ENCODE measurements around the gene TDRD9. TPM values are rescaled to one million over a fixed set of nuclear protein-coding genes. Genes with fewer than 3 reads are reported as not detected.

The TDRD9 gene
- total and polyA plus RNA-seq, 2 of the 4 experiments (the other 2 are of a cell fraction), result 0.07 to 0.18 TPM

DNA sequence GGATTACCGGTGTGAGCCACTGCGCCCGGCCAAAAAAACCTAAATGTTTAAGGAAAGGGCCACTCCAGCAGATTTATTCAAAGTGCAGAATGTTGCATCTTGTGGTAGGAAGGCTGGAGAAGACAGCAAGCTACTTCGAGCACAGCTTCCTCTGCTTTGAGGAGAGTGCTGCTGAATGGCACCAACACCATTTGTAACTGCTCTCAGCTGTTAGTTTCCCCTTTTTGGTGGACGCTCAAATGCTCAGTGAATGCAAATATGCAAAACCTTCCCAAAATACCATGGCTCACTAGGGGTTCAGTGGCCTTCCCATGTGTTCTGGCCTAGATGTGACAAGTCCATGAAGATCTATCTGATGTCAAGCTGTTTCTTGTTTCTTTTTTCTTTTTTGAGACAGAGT lies 2.9 kb upstream of the TDRD9 start:
- Histone ChIP-seq H3K27ac (ENCODE audit: insufficient read depth, low read length) (no peak overlapping the region), H3K9me1 (ENCODE audit: insufficient read depth, low read length) (no peaks in the 10 kb centered on the region), H3K4me2 (ENCODE audit: low read depth, low read length) (no peak overlapping the region), H3K4me3 (ENCODE audit: insufficient read depth, low read depth, low read length) (no peak overlapping the region), H3K9ac (ENCODE audit: low read depth, low read length) (no peak overlapping the region), H3K4ac (ENCODE audit: low read depth, low read length) (no peak overlapping the region), H2BK15ac (ENCODE audit: low read depth, low read length) (no peak overlapping the region), H3K18ac (ENCODE audit: low read depth, low read length) (no peak overlapping the region), H2BK5ac (ENCODE audit: low read depth, low read length, poor library complexity, severe bottlenecking) (no peak overlapping the region), H3K79me1 (ENCODE audit: low read depth in 1 of 2, low read length in 2 of 2) (peaks cover 5 to 10% of the 10 kb centered on the region in 2 experiments; a peak in 2 of 4 replicates), H2AK9ac (replicated peaks; ENCODE audit: low read depth, low read length, poor library complexity) (no peak overlapping the region), H2BK120ac (ENCODE audit: low read depth, low read length) (no peak overlapping the region), H3K56ac (ENCODE audit: extremely low read depth, insufficient read depth, low read length) (no peak overlapping the region), H2AK5ac (ENCODE audit: low read depth, low read length) (no peak overlapping the region), H4K8ac (ENCODE audit: low read depth in 2 of 2, low read length in 2 of 2) (no peak overlapping the region), H3K9me3 (ENCODE audit: control insufficient read depth, insufficient read depth, low read length) (no peaks in the 10 kb centered on the region), H3K27me3 (ENCODE audit: control insufficient read depth, insufficient read depth, low read length) (peaks cover 5% of the 10 kb centered on the region), H2AFZ (replicated peaks; ENCODE audit: low read length, poor library complexity) (no peak overlapping the region), H4K20me1 (ENCODE audit: insufficient read depth, low read length) (0 out of 2 replicates have a peak, but pooled peaks cover 8% of the 10 kb centered on the region), H3K4me1 (ENCODE audit: control insufficient read depth, insufficient read depth, low read length) (no peaks in the 10 kb centered on the region), H4K5ac (ENCODE audit: low read depth, low read length) (no peak overlapping the region), H4K91ac (ENCODE audit: insufficient read depth, low read depth, low read length) (no peak overlapping the region), H2BK20ac (ENCODE audit: low read depth, low read length) (no peak overlapping the region), H3K36me3 (ENCODE audit: control insufficient read depth, insufficient read depth, low read length) (no peaks in the 10 kb centered on the region), H3K14ac (replicated peaks; ENCODE audit: low read depth, low read length) (no peak overlapping the region), H3K23ac (ENCODE audit: low read depth, low read length) (no peak overlapping the region)
- POLR2A ChIA-PET (ENCODE audit: unreplicated experiment), result interaction anchor here (0.7 kb wide), 1 partner anchor 9 kb away, joined by 3 read pairs; no protein-coding TSS in a partner anchor
- CTCF ChIA-PET, result no interaction called here
- TF ChIP-seq MAZ (IDR thresholded peaks at IDR 0.05; ENCODE audit: borderline replicate concordance, low read depth, low read length) (no peak), CEBPB (IDR thresholded peaks at IDR 0.05; ENCODE audit: low read depth, low read length) (no peak), RAD21 (IDR thresholded peaks at IDR 0.05; ENCODE audit: low read length) (no peak), MAFK (IDR thresholded peaks at IDR 0.05; ENCODE audit: low read depth, low read length) (no peak), MXI1 (IDR thresholded peaks at IDR 0.05; ENCODE audit: borderline replicate concordance, low read depth, low read length) (no peak), CHD1 (IDR thresholded peaks at IDR 0.05; ENCODE audit: low read depth, low read length) (no peak), SMC3 (IDR thresholded peaks at IDR 0.05; ENCODE audit: low read depth, low read length) (no peak), RFX5 (IDR thresholded peaks at IDR 0.05; ENCODE audit: low read depth, low read length) (no peak), RCOR1 (IDR thresholded peaks at IDR 0.05; ENCODE audit: insufficient replicate concordance, low read length) (no peak), NFE2L2 (IDR thresholded peaks at IDR 0.05; ENCODE audit: low read depth, low read length) (no peak), POLR2A (IDR thresholded peaks at IDR 0.05; ENCODE audit: low read depth, low read length) (no peak), FOS (IDR thresholded peaks at IDR 0.05; ENCODE audit: low read depth, low read length) (no peak), BHLHE40 (IDR thresholded peaks at IDR 0.05; ENCODE audit: low read depth, low read length) (no peak)
- TF ChIP-seq, protein P1, sequence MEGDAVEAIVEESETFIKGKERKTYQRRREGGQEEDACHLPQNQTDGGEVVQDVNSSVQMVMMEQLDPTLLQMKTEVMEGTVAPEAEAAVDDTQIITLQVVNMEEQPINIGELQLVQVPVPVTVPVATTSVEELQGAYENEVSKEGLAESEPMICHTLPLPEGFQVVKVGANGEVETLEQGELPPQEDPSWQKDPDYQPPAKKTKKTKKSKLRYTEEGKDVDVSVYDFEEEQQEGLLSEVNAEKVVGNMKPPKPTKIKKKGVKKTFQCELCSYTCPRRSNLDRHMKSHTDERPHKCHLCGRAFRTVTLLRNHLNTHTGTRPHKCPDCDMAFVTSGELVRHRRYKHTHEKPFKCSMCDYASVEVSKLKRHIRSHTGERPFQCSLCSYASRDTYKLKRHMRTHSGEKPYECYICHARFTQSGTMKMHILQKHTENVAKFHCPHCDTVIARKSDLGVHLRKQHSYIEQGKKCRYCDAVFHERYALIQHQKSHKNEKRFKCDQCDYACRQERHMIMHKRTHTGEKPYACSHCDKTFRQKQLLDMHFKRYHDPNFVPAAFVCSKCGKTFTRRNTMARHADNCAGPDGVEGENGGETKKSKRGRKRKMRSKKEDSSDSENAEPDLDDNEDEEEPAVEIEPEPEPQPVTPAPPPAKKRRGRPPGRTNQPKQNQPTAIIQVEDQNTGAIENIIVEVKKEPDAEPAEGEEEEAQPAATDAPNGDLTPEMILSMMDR (conservative IDR thresholded peaks at IDR 0.05; ENCODE audit: low read depth, low read length), result no peak
- TF ChIP-seq, protein P2, sequence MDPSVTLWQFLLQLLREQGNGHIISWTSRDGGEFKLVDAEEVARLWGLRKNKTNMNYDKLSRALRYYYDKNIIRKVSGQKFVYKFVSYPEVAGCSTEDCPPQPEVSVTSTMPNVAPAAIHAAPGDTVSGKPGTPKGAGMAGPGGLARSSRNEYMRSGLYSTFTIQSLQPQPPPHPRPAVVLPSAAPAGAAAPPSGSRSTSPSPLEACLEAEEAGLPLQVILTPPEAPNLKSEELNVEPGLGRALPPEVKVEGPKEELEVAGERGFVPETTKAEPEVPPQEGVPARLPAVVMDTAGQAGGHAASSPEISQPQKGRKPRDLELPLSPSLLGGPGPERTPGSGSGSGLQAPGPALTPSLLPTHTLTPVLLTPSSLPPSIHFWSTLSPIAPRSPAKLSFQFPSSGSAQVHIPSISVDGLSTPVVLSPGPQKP (IDR thresholded peaks at IDR 0.05; ENCODE audit: borderline replicate concordance, low read depth, low read length), result no peak
- TF ChIP-seq, protein P3, sequence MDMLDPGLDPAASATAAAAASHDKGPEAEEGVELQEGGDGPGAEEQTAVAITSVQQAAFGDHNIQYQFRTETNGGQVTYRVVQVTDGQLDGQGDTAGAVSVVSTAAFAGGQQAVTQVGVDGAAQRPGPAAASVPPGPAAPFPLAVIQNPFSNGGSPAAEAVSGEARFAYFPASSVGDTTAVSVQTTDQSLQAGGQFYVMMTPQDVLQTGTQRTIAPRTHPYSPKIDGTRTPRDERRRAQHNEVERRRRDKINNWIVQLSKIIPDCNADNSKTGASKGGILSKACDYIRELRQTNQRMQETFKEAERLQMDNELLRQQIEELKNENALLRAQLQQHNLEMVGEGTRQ (IDR thresholded peaks at IDR 0.05; ENCODE audit: low read depth, low read length), result no peak
- no peak for ATAC-seq (ENCODE audit: low read depth)
- in situ Hi-C loops (cut with MboI; ENCODE audit: low sequenced_read_pairs) (no loop called here), intact Hi-C loops (cut with micrococcal nuclease) (no loop called here), dilution Hi-C loops (cut with HindIII; ENCODE audit: low sequenced_read_pairs, unreplicated experiment) (no loop called here)
- 84% methylated on average over 3 of the region's 5 CpGs; no CpG with 5 or more reads in 1 of the 2 experiments for WGBS, 2 experiments (ENCODE audit: extremely low coverage in 2 of 2, insufficient read length in 1 of 2)
- DNase-seq, result no peak
- no TSS peak for BruUV-seq (replicated peaks)

Data from IMR-90 (cell line).